Measurements from ENCODE around the gene PARD3.

DNA sequence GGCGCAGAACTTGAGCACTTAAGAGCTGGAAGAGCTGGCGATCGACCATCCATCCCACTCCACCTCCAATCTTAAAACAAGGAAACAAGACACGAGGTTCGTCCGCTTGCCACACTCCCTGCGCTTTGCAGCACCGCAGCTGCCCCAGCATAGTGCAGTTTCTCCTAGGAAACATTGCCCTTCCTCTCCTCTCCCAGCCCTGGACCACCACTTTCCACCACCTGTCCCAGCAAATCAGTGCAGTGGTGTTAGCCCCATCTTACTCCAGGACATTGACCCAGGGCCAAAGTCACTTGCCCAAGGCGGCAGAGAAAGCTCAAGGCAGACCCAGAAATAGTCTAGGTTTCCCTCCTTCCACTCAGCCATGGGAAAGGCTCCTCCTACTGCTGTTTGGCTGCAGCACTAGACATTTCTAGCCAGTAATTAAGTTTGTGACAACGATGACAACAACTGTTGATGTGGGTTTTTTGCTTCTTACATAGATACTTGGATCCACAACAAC lies 1.5 kb upstream of the PARD3 start:
- TF ChIP-seq, protein P1, sequence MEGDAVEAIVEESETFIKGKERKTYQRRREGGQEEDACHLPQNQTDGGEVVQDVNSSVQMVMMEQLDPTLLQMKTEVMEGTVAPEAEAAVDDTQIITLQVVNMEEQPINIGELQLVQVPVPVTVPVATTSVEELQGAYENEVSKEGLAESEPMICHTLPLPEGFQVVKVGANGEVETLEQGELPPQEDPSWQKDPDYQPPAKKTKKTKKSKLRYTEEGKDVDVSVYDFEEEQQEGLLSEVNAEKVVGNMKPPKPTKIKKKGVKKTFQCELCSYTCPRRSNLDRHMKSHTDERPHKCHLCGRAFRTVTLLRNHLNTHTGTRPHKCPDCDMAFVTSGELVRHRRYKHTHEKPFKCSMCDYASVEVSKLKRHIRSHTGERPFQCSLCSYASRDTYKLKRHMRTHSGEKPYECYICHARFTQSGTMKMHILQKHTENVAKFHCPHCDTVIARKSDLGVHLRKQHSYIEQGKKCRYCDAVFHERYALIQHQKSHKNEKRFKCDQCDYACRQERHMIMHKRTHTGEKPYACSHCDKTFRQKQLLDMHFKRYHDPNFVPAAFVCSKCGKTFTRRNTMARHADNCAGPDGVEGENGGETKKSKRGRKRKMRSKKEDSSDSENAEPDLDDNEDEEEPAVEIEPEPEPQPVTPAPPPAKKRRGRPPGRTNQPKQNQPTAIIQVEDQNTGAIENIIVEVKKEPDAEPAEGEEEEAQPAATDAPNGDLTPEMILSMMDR (IDR thresholded peaks at IDR 0.05), result no peak
- TF ChIP-seq POLR2A (IDR thresholded peaks at IDR 0.05), result no peak
